ENCODE results near the gene GNAQ. TPM values are rescaled to one million over a fixed set of nuclear protein-coding genes. Genes with fewer than 3 reads are reported as not detected.

The GNAQ gene
- total and polyA plus RNA-seq, 2 of the 4 experiments (the other 2 are of a cell fraction) = 23.1 to 50.7 TPM

GRCh38 chr9:77770340-77770739, 261.3 kb downstream of the GNAQ start:
- H2BK5ac ChIP-seq (ENCODE audit: low read depth, low read length, poor library complexity, severe bottlenecking) = no peak overlapping the region
- H2BK120ac ChIP-seq (ENCODE audit: low read depth, low read length) = no peak overlapping the region
- ChIA-PET POLR2A (ENCODE audit: unreplicated experiment) (no interaction called here), CTCF (no interaction called here)
- no peaks in the 10 kb centered on the region; the same call in 1 of the 2 replicates for H3K36me3 ChIP-seq (ENCODE audit: control insufficient read depth, insufficient read depth, low read length)
- H3K4ac ChIP-seq (ENCODE audit: low read depth, low read length) = no peak overlapping the region
- WGBS, 2 experiments (ENCODE audit: extremely low coverage in 2 of 2, insufficient read length in 1 of 2) = no CpG with 5 or more reads among the region's 6 CpGs
- dilution Hi-C loops (cut with HindIII; ENCODE audit: low sequenced_read_pairs, unreplicated experiment) (no loop called here), in situ Hi-C loops (cut with MboI; ENCODE audit: low sequenced_read_pairs) (no loop called here), intact Hi-C loops (cut with micrococcal nuclease) (no loop called here)
- no peak overlapping the region for H3K4me3 ChIP-seq (ENCODE audit: insufficient read depth, low read depth, low read length)
- H4K8ac ChIP-seq (ENCODE audit: low read depth in 2 of 2, low read length in 2 of 2) = no peak overlapping the region
- no peak overlapping the region for H2BK20ac ChIP-seq (ENCODE audit: low read depth, low read length)
- DNase-seq (no peak), ATAC-seq (ENCODE audit: low read depth) (no peak)
- H3K9me3 ChIP-seq (ENCODE audit: control insufficient read depth, insufficient read depth, low read length) = no peaks in the 10 kb centered on the region
- no peak overlapping the region for H2AK9ac ChIP-seq (replicated peaks; ENCODE audit: low read depth, low read length, poor library complexity)
- no peak overlapping the region for H2BK15ac ChIP-seq (ENCODE audit: low read depth, low read length)
- H2AK5ac ChIP-seq (ENCODE audit: low read depth, low read length) = no peak overlapping the region
- no peak overlapping the region for H3K14ac ChIP-seq (replicated peaks; ENCODE audit: low read depth, low read length)
- no peak overlapping the region for H3K27ac ChIP-seq (ENCODE audit: insufficient read depth, low read length)
- H3K56ac ChIP-seq (ENCODE audit: extremely low read depth, insufficient read depth, low read length) = no peak overlapping the region
- no peaks in the 10 kb centered on the region for H3K4me1 ChIP-seq (ENCODE audit: control insufficient read depth, insufficient read depth, low read length)
- BruUV-seq (replicated peaks) = no TSS peak
- no peak overlapping the region for H3K9ac ChIP-seq (ENCODE audit: low read depth, low read length)
- H3K23ac ChIP-seq (ENCODE audit: low read depth, low read length) = no peak overlapping the region
- TF ChIP-seq MAFK (IDR thresholded peaks at IDR 0.05; ENCODE audit: low read depth, low read length) = no peak
- TF ChIP-seq RCOR1 (IDR thresholded peaks at IDR 0.05; ENCODE audit: insufficient replicate concordance, low read length) = no peak
- no peak for TF ChIP-seq RFX5 (IDR thresholded peaks at IDR 0.05; ENCODE audit: low read depth, low read length)
- no peak for TF ChIP-seq BHLHE40 (IDR thresholded peaks at IDR 0.05; ENCODE audit: low read depth, low read length)
- no peak for TF ChIP-seq POLR2A (IDR thresholded peaks at IDR 0.05; ENCODE audit: low read depth, low read length)
- no peak for TF ChIP-seq SMC3 (IDR thresholded peaks at IDR 0.05; ENCODE audit: low read depth, low read length)
- no peak for TF ChIP-seq NFE2L2 (IDR thresholded peaks at IDR 0.05; ENCODE audit: low read depth, low read length)
- TF ChIP-seq CEBPB (IDR thresholded peaks at IDR 0.05; ENCODE audit: low read depth, low read length) = no peak
- 0 out of 2 replicates have a peak, but pooled peaks cover 2% of the 10 kb centered on the region for H3K9me1 ChIP-seq (ENCODE audit: insufficient read depth, low read length)
- H3K18ac ChIP-seq (ENCODE audit: low read depth, low read length) = no peak overlapping the region
- H4K91ac ChIP-seq (ENCODE audit: insufficient read depth, low read depth, low read length) = no peak overlapping the region
- peaks cover 3 to 9% of the 10 kb centered on the region in 2 experiments; a peak in 2 of 4 replicates for H3K79me1 ChIP-seq (ENCODE audit: low read depth in 1 of 2, low read length in 2 of 2)
- no peaks in the 10 kb centered on the region for H4K20me1 ChIP-seq (ENCODE audit: insufficient read depth, low read length)
- no peak overlapping the region for H2AFZ ChIP-seq (replicated peaks; ENCODE audit: low read length, poor library complexity)
- H3K4me2 ChIP-seq (ENCODE audit: low read depth, low read length) = no peak overlapping the region
- H4K5ac ChIP-seq (ENCODE audit: low read depth, low read length) = no peak overlapping the region
- H3K27me3 ChIP-seq (ENCODE audit: control insufficient read depth, insufficient read depth, low read length) = no peaks in the 10 kb centered on the region

All from IMR-90 (cell line).